Activated CD8-positive, alpha-beta memory T cell treated with anti-CD3 and anti-CD28 coated beads, Interleukin-2, amount 50 U/mL, for 24 hours (primary cell): ENCODE data around the gene CINP.
A peak's percentile ranks its signal among the peaks of the same experiment; 100 is the strongest.

ENCODE experiments used
- DNase-seq: peaks from one replicate; pipeline ENCODE4 v3.0.0-alpha.2; 2020; ENCODE audit errors: extremely low read depth

Gene CINP

GRCh38 chr14:102362545-102363181 lies at the start of gene CINP, which contains the start of gene TECPR2:
Gene CINP, minus strand, starts transcription at chr14:102362890. Its CDS starts 39 bp downstream, at chr14:102362851.
Gene TECPR2, plus strand, starts transcription at chr14:102362941. Its CDS starts 13,781 bp downstream, at chr14:102376722.
- DNase-seq: peak; percentile 95

DNA sequence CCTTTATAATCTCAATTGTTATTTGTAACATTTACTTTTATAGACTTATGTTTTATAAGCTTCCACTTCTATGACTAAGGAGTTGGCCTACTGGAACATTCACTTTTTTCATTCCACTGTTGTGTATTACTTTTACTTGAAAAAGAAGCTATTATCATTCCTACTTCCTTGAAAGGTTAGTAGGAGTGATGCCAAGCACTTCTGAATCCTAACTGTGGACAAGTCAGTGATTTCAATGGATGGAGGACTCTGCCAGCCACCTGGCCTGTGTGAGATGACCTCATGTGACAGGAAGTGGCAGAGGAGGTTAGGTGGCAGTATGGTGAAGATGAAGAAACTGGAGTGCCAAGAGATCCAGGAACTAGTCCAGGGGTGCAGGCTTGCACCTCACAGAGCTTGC lies 46.0 kb upstream of the CINP start:
- no peak for DNase-seq

- no peak for DNase-seq
Observed at GRCh38 chr14:102407258-102407657, 44.6 kb upstream of the CINP start.

DNA sequence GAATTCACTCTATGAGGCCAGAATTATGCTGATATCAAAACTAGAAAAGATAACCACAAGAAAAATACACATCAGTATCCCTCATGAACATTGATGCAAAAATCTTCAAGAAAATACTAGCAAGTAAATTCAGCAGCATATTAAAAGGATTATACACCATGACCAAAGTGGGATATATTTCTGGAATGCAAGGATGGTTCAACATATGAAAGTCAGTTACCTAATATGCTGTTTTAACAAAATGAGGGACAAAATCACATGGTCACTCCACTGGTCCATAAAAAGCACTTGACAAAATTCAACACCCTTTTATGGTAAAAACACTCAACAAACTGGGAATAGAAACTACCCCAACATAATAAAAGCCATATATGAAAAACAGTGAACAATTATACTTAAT lies 40.3 kb upstream of the CINP start:
- no peak for DNase-seq

DNA sequence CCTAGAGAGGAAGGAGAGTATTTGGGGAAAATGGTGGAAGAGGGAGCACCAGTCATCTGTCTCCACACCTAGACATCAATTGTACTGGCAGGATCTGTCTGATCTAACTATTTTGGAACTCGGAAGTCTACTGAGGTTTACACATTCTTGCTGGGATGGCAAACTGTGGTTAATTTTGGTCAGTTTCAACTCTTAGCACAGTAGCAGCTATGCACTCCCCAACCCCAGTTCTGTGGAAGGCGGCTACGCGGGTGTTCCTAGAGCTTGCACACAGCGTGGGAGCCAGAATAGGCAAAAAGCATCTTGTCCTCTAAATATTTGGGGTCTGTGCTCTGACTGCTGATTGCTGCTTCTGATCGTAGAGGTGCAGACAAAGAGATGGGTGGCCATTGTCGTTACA lies 33.8 kb upstream of the CINP start:
- DNase-seq: no peak

- DNase-seq: no peak
Observed at GRCh38 chr14:102394717-102395375, 32.2 kb upstream of the CINP start.

GRCh38 chr14:102392506-102392905 lies 29.8 kb upstream of the CINP start:
- no peak for DNase-seq

- no peak for DNase-seq
Observed at GRCh38 chr14:102390064-102390855, 27.6 kb upstream of the CINP start.

DNA sequence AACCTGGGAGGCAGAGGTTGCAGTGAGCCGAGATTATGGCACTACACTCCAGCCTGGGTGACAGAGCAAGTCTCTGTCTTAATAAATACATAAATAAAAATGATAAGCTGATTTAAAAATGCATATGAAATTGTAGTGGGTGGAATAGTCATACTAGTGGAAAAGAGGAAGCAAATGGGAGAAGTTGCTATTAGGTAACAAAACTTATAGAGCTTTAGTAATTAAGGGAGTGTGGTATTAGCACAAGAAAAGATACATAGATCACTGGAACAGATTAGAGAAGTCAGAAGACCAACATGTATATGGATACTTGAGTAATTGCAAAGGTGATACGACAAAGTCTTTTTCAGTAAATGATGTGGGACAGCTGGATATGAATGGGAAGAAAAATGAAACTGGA lies 26.6 kb upstream of the CINP start:
- no peak for DNase-seq

- no peak for DNase-seq
Observed at GRCh38 chr14:102387086-102387485, 24.4 kb upstream of the CINP start.

- DNase-seq: no peak
Observed at GRCh38 chr14:102378830-102379229, 16.1 kb upstream of the CINP start.

DNA sequence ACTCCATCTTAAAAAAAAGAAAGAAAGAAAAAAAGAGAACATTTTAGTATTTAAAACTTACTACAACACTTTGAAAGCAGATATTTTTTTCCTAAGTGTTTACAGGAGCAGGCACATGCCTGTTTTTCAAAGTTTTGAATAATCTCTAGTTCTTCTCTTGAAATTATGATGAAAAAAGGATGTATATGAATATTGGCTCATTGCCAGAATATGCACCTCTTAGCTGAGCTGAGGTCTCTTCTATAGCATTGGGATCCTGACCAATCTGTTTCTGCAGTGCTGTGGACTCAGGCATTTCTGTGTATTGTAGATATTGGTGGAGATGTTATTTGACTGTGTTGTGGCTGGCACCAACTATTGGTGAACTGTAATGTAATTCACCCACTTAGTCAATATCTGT lies 15.0 kb upstream of the CINP start:
- DNase-seq: no peak

GRCh38 chr14:102375119-102375518 lies 12.4 kb upstream of the CINP start:
- DNase-seq: no peak

GRCh38 chr14:102374264-102374663 lies 11.6 kb upstream of the CINP start:
- no peak for DNase-seq

GRCh38 chr14:102373110-102373509 lies 10.4 kb upstream of the CINP start:
- DNase-seq: no peak

DNA sequence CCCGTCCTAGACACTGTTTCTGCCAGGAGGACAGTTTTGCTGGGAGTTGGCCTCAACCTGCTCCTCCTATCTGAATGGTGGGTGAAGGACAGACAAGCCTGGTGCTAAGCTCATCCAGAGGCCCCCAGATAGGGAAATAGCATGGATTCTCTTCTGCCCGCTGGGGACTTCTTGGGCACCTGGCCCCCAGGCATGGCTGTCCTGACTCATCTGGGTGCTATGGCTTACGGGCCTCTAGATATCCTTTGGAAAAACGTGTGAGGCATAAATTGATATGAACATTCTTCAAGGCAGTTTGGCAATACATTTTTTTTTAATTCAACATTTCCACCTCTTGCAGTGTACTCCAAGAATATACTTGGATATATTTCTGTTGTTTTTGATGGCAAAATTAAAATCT lies 8.7 kb upstream of the CINP start:
- no peak for DNase-seq

GRCh38 chr14:102370305-102370809 lies 7.7 kb upstream of the CINP start:
- no peak for DNase-seq

DNA sequence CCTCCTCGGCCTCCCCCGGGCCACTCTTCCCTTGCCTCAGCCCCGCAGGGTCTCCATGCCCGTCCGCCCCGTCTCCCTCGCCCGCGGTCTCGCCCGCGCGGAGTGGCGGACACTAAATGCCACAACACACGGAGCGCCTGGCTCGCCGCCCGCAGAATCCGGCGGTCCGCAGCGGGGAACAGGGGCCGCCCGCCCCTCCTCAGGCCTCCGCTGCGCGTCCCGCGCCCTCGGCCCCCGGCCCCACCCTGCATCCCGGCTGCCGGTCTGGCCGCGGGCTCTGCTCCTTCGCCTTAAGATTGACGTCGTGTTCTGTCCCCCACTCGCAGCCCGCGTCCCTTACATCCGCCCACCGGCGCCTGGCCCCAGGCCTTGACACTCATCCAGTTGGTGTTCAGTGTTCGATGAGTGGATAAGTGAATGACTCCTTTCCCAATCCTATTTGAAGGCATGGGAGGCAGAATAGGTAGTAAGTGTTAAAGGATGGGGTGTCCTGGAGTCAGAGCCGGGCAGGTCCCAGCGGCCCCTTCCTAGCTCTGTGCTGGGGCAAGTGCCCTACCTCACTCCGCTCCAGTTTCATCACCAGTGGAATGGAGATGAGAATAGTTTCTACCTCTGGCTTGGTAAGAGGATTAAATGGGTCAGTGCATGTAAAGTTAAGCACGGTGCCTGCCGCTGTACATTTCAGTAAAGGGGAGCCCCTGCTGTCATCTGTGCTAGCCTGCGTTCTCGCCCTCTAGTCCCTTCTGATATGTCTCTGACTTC lies 673 bp upstream of the CINP start:
- DNase-seq: no peak

GRCh38 chr14:102362084-102362483 lies 606 bp downstream of the CINP start:
- DNase-seq: peak; percentile 17

- no peak for DNase-seq
Observed at GRCh38 chr14:102360388-102360787, 2.3 kb downstream of the CINP start.

GRCh38 chr14:102359341-102359740 lies 3.3 kb downstream of the CINP start:
- DNase-seq: no peak

GRCh38 chr14:102356280-102356679 lies 6.4 kb downstream of the CINP start:
- no peak for DNase-seq
